ENCODE data around the gene DIRAS3.

- no peak for TF ChIP-seq POLR2A (IDR thresholded peaks at IDR 0.05)
- no peak for TF ChIP-seq CTCF (IDR thresholded peaks at IDR 0.05)
Observed at GRCh38 chr1:68078647-68079046, 28.2 kb upstream of the DIRAS3 start.

All from Peyer's patch (tissue), 4 donors.